Measurements from ENCODE around the gene AUH.

GRCh38 chr9:91379426-91379825 lies 17.7 kb upstream of the AUH start:
- no peak for TF ChIP-seq CTCF (IDR thresholded peaks at IDR 0.05 in 2 of 3, conservative IDR thresholded peaks at IDR 0.05 in 1 of 3; ENCODE audit: borderline replicate concordance in 1 of 3, insufficient read depth in 1 of 3, low read depth in 2 of 3, low read length in 2 of 3)
- TF ChIP-seq EZH2phosphoT487 (IDR thresholded peaks at IDR 0.05; ENCODE audit: borderline replicate concordance), result no peak

All from HCT116 (cell line).